GM19328 (cell line): ENCODE measurements around the gene MPV17L2.
A peak's percentile ranks its signal among the peaks of the same experiment; 100 is the strongest.

ENCODE experiments used
- ATAC-seq: cut with Tn5 transposase; IDR thresholded peaks from one replicate; pipeline ENCODE4 v1.9.1; 2021; ENCODE audit warnings: mild to moderate bottlenecking, moderate library complexity; ENCODE audit not compliant: unreplicated experiment

MPV17L2 gene

GRCh38 chr19:18214779-18215433, 21.9 kb downstream of the MPV17L2 start:
- no peak for ATAC-seq

- no peak for ATAC-seq
Measured at GRCh38 chr19:18216789-18217188, 23.8 kb downstream of the MPV17L2 start.

- no peak for ATAC-seq
Measured at GRCh38 chr19:18218159-18218558, 25.1 kb downstream of the MPV17L2 start.

GRCh38 chr19:18218600-18218999, 25.6 kb downstream of the MPV17L2 start:
- no peak for ATAC-seq

GRCh38 chr19:18219911-18220631, 27.1 kb downstream of the MPV17L2 start:
- no peak for ATAC-seq

- no peak for ATAC-seq
Measured at GRCh38 chr19:18220632-18221275, 27.7 kb downstream of the MPV17L2 start.

- no peak for ATAC-seq
Measured at GRCh38 chr19:18221815-18222725, 29.1 kb downstream of the MPV17L2 start.

GRCh38 chr19:18223860-18224524, 31.0 kb downstream of the MPV17L2 start:
- no peak for ATAC-seq

- ATAC-seq: peak; percentile 88
Measured at GRCh38 chr19:18224525-18225354, 31.7 kb downstream of the MPV17L2 start.

GRCh38 chr19:18225355-18225701, 32.3 kb downstream of the MPV17L2 start:
- ATAC-seq: no peak

GRCh38 chr19:18225702-18226468, 32.9 kb downstream of the MPV17L2 start, which contains the start of gene PDE4C:
PDE4C (minus strand) TSS chr19:18226438; CDS start chr19:18226415, 23 bp downstream.
- no peak for ATAC-seq

- no peak for ATAC-seq
Measured at GRCh38 chr19:18226956-18227780, 34.1 kb downstream of the MPV17L2 start.

GRCh38 chr19:18227781-18228271, 34.8 kb downstream of the MPV17L2 start:
- ATAC-seq: no peak

GRCh38 chr19:18229474-18229873, 36.5 kb downstream of the MPV17L2 start:
- no peak for ATAC-seq

GRCh38 chr19:18229915-18230314, 36.9 kb downstream of the MPV17L2 start:
- no peak for ATAC-seq

GRCh38 chr19:18230941-18231734, 38.1 kb downstream of the MPV17L2 start:
- ATAC-seq: no peak

GRCh38 chr19:18231775-18232174, 38.8 kb downstream of the MPV17L2 start:
- no peak for ATAC-seq
